Activated T-helper 17 cell treated with anti-CD3 and anti-CD28 coated beads, Interleukin-2, amount 50 U/mL, for 72 hours (primary cell): ENCODE measurements around the gene SORCS2. TPM values are rescaled to one million over a fixed set of nuclear protein-coding genes. Genes with fewer than 3 reads are reported as not detected.

ENCODE experiments used
- ATAC-seq: fragments of 150-1000 bp; cut with Tn5 transposase; replicated peaks from 2 replicates; pipeline ENCODE4 v1.10.0; 2021; ENCODE audit warnings: mild to moderate bottlenecking, moderate library complexity
- H3K27ac Mint-ChIP-seq: one replicate; pipeline ENCODE4 v1.8.0; 2022; ENCODE audit warnings: mixed read lengths
- H3K27me3 Mint-ChIP-seq: one replicate; pipeline ENCODE4 v1.8.0; 2022; ENCODE audit warnings: mixed read lengths
- H3K36me3 Mint-ChIP-seq: one replicate; pipeline ENCODE4 v1.8.0; 2022; ENCODE audit warnings: low read depth, mild to moderate bottlenecking, mixed read lengths
- H3K4me1 Mint-ChIP-seq: one replicate; pipeline ENCODE4 v1.8.0; 2022; ENCODE audit warnings: mixed read lengths
- H3K4me3 Mint-ChIP-seq: one replicate; pipeline ENCODE4 v1.8.0; 2022; ENCODE audit warnings: mild to moderate bottlenecking, mixed read lengths
- H3K9me3 Mint-ChIP-seq: one replicate; pipeline ENCODE4 v1.8.0; 2022; ENCODE audit warnings: mixed read lengths
- total RNA-seq, 2 donors: library from RNA; stranded (reverse); gene quantifications; one replicate each; pipeline ENCODE4 v1.2.3, GENCODE V29; 2022

SORCS2 gene
- total RNA-seq, 2 donors from 2014 or later, result 0.04 to 0.26 TPM

DNA sequence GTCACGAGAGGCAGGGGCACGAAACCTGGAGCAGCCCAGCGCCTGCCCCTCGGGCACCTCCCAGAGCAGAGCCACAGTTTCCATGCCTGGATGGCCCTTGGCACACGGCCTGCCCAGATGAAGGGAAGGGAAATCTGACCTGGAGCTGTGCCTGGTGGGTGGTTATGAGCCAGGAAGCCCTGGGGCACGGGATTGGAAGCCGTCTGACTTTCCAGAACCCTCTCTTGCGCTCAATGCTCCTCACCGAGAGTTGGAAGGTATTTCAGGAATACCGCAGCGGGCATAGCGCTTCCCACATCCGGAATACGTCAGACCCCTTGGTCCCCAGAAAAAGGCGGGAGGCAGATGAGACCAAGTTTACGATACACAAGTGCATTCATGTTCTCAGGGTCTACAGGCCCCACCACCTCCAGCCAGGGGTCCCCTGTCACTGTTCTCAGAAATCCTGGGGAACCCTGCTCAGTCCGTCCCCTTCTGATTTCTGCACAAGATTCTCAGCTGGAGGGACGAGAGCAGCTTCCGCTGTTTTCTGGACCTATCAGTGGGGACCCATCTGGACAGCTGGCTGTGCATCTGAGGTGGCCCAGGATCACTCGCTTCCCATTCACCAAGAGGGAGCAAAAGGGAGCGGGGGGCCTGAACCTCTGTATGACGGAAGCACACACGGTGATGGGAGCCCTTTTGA, 574.5 kb downstream of the SORCS2 start:
- H3K27me3 Mint-ChIP-seq, result no peaks in the 10 kb centered on the region
- no peak for ATAC-seq
- H3K36me3 Mint-ChIP-seq, result peaks cover 55% of the 10 kb centered on the region
- H3K9me3 Mint-ChIP-seq, result no peaks in the 10 kb centered on the region
- no peak overlapping the region for H3K4me3 Mint-ChIP-seq
- peaks cover 16% of the 10 kb centered on the region for H3K4me1 Mint-ChIP-seq
- no peak overlapping the region for H3K27ac Mint-ChIP-seq

GRCh38 chr4:7767526-7767925, 575.2 kb downstream of the SORCS2 start:
- Mint-ChIP-seq H3K27ac (no peak overlapping the region), H3K9me3 (no peaks in the 10 kb centered on the region), H3K4me3 (no peak overlapping the region), H3K36me3 (peaks cover 61% of the 10 kb centered on the region), H3K4me1 (peaks cover 20% of the 10 kb centered on the region), H3K27me3 (no peaks in the 10 kb centered on the region)
- ATAC-seq, result no peak

DNA sequence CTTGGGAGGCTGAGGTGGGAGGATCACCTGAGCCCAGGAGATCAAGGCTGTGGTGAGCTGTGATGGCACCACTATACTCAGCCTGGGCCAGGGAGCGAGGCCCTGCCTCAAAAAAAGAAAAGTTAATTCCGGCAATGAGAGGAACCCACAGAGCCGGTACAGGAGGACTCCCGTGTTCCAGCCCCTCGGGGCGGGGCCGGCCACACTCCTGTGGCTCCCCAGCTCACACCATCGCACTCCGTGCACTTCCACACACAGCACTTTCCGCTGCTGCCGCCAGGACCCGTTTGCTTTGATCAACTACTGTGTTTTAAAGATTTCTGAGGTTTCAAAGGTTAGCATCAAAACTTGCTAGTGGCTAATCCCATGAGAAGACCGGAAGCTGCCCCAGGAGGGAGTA, 575.6 kb downstream of the SORCS2 start:
- Mint-ChIP-seq H3K9me3 (no peaks in the 10 kb centered on the region), H3K27ac (no peak overlapping the region), H3K4me1 (peaks cover 20% of the 10 kb centered on the region), H3K36me3 (peaks cover 65% of the 10 kb centered on the region), H3K27me3 (no peaks in the 10 kb centered on the region), H3K4me3 (no peak overlapping the region)
- ATAC-seq, result no peak

- ATAC-seq, result no peak
- H3K4me3 Mint-ChIP-seq, result no peak overlapping the region
- H3K9me3 Mint-ChIP-seq, result no peaks in the 10 kb centered on the region
- H3K4me1 Mint-ChIP-seq, result peaks cover 20% of the 10 kb centered on the region
- no peak overlapping the region for H3K27ac Mint-ChIP-seq
- H3K27me3 Mint-ChIP-seq, result no peaks in the 10 kb centered on the region
- peaks cover 66% of the 10 kb centered on the region for H3K36me3 Mint-ChIP-seq
These were observed 576.4 kb downstream of the SORCS2 start for GRCh38 chr4:7768736-7769135.

- Mint-ChIP-seq H3K27me3 (no peaks in the 10 kb centered on the region), H3K4me3 (no peak overlapping the region), H3K4me1 (peaks cover 20% of the 10 kb centered on the region), H3K36me3 (peaks cover 66% of the 10 kb centered on the region), H3K9me3 (no peaks in the 10 kb centered on the region), H3K27ac (peak overlapping the region; percentile 61)
- ATAC-seq, result no peak
These were observed 577.3 kb downstream of the SORCS2 start for GRCh38 chr4:7769396-7770223.

DNA sequence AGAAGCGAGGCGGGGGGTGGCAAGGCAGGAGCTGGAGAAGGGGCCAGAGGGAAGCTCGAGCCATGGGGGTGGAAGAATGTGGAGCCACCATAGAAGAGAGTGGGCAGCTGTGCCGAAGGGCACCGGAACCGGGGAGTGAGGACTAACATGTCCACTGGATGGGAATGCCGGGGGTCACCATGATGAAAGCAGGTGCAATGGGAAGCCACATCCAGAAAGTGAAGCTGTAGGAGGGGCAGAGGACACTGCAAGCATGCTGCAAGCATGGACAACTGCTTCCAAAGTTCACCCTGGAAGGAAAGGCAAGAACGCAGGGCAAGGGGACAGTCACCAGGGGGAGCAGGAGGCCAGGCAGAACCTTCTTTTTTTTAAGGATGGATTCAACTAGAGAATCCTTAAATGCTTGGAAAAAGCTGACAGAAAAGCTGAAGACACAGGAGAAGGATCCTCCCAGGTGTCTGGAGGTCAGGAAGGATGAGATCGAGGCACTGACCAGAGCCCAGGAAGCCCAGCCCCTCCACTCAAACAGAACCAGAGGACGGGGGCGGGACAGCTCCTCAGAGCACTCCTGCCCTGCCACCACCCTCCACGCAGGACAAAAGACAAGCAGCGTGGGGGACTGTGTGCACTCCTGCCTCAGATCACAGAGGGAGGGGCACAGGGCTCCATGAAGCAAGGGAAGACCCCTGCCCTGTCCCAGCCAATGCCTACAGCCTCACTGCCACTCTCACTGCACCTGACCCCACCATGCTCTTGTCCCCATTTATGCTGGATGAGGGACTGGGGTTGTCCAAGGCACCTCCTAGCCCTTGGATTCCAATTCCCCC, 578.1 kb downstream of the SORCS2 start:
- no peak for ATAC-seq
- H3K9me3 Mint-ChIP-seq, result no peaks in the 10 kb centered on the region
- no peaks in the 10 kb centered on the region for H3K27me3 Mint-ChIP-seq
- peaks cover 20% of the 10 kb centered on the region for H3K4me1 Mint-ChIP-seq
- H3K36me3 Mint-ChIP-seq, result peaks cover 75% of the 10 kb centered on the region
- peak overlapping the region; percentile 61 for H3K27ac Mint-ChIP-seq
- H3K4me3 Mint-ChIP-seq, result peak overlapping the region; percentile 6

DNA sequence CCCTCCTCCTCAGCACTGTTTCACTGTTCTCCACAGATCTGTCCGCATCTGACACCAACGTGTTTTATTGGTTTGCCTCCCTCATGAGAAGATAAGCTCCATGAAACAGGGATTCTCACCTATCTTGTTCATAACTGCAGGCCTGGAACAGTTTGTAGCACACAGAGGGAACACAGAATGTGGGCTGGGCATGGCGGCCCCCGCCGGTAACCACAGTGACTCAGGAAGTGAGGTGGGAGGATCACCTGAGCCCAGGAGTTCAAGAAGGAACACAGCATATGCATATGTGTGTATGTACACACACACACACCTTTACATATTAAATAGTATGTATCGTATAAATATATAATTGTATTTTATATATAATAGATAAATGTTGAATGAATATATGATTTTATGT, 578.7 kb downstream of the SORCS2 start:
- no peaks in the 10 kb centered on the region for H3K27me3 Mint-ChIP-seq
- peak; percentile 83 for ATAC-seq
- H3K9me3 Mint-ChIP-seq, result no peaks in the 10 kb centered on the region
- peak overlapping the region; percentile 61 for H3K27ac Mint-ChIP-seq
- H3K36me3 Mint-ChIP-seq, result peaks cover 77% of the 10 kb centered on the region
- H3K4me1 Mint-ChIP-seq, result peaks cover 20% of the 10 kb centered on the region
- peak overlapping the region; percentile 6 for H3K4me3 Mint-ChIP-seq

DNA sequence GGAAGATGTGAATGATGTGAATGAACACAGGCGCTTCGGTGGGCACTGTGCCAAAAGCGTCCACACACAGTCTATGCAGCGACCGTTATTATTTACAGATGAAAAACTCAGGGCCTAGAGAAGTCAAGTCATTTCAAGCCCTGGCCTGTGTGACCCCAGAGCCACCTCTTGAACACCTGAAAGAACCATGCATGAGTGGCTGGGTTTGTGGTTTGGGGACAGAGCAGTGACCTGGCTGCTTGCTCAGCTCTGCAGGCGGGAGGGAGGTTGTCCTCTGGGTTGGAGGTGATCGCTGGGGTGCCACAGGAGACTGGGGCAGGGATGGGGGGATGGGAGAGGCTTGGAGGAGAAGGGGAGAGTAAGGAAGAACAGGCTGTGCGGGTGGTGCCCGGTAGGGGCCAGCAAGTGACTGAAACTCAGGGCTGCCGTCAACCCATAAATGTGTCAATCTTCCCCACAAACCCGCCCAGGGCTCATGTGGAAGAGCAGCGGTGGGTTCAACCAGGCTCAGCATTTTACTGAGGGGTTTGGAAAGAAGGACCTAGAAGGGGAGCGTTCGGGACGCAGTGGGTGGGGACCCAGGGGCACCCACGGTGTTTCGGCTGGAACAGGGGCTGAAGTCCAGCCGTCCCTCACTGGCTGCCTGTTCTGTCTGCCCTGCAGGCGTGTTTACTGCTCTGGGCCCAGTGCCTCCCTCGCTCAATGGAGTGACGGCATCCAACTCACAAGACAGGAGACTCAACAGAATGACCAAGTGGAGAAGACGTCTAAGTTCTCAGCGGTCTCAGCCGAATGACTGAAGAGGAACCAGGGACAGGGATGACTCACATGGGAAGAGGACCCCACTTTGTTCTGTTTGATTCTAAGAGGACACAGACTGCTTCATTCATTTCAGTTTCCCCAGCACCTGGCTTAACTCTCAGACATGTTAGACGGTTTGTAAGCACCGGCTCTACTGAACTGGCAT, 579.5 kb downstream of the SORCS2 start:
- ATAC-seq, result peak; percentile 77
- Mint-ChIP-seq H3K27me3 (no peaks in the 10 kb centered on the region), H3K36me3 (peaks cover 84% of the 10 kb centered on the region), H3K9me3 (no peaks in the 10 kb centered on the region), H3K4me3 (peak overlapping the region; percentile 5), H3K4me1 (peaks cover 20% of the 10 kb centered on the region), H3K27ac (peak overlapping the region; percentile 61)

GRCh38 chr4:7772711-7773385, 580.5 kb downstream of the SORCS2 start:
- H3K4me1 Mint-ChIP-seq, result peaks cover 20% of the 10 kb centered on the region
- no peaks in the 10 kb centered on the region for H3K27me3 Mint-ChIP-seq
- H3K27ac Mint-ChIP-seq, result no peak overlapping the region
- no peaks in the 10 kb centered on the region for H3K9me3 Mint-ChIP-seq
- peaks cover 90% of the 10 kb centered on the region for H3K36me3 Mint-ChIP-seq
- no peak overlapping the region for H3K4me3 Mint-ChIP-seq
- ATAC-seq, result no peak

DNA sequence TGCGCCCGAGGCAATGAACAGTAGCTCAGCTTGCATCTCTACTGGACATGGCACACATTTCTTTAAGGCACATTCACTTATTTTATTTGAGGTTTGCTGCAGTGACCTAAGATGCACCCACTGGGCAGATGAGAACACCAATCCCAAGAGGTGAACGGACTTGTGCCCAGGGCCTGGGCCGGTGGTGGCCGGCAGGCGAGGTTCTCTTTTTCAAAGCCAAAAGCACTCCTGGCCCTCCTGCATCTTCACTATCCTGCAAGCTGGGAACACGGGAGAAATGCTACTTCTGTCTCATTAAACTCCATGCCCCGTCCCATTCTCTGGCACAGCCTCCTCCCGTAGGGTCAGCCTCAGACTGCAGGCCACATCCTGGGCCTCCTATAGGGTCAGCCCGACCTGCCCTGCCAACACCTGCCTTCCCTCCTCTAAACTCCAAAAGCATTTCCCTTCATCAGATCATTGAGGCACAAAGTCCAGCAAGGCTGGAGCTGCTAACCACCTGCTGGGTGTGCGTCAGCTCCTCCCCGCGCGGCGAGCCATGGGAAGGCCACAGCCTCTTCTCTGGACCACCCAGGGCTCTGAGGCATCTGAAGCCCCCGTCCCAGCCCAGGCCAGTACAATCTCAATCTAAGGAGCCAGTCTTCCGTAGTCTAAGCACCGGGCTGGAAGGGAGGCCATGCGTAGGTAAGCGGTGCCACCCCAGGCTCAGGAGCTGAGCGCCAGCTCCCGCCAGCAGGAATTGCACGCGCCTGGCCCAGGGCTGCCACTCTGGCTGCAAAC, 581.3 kb downstream of the SORCS2 start:
- Mint-ChIP-seq H3K9me3 (no peaks in the 10 kb centered on the region), H3K4me3 (no peak overlapping the region), H3K36me3 (peaks cover 90% of the 10 kb centered on the region), H3K27me3 (no peaks in the 10 kb centered on the region), H3K4me1 (peaks cover 20% of the 10 kb centered on the region), H3K27ac (no peak overlapping the region)
- ATAC-seq, result no peak

DNA sequence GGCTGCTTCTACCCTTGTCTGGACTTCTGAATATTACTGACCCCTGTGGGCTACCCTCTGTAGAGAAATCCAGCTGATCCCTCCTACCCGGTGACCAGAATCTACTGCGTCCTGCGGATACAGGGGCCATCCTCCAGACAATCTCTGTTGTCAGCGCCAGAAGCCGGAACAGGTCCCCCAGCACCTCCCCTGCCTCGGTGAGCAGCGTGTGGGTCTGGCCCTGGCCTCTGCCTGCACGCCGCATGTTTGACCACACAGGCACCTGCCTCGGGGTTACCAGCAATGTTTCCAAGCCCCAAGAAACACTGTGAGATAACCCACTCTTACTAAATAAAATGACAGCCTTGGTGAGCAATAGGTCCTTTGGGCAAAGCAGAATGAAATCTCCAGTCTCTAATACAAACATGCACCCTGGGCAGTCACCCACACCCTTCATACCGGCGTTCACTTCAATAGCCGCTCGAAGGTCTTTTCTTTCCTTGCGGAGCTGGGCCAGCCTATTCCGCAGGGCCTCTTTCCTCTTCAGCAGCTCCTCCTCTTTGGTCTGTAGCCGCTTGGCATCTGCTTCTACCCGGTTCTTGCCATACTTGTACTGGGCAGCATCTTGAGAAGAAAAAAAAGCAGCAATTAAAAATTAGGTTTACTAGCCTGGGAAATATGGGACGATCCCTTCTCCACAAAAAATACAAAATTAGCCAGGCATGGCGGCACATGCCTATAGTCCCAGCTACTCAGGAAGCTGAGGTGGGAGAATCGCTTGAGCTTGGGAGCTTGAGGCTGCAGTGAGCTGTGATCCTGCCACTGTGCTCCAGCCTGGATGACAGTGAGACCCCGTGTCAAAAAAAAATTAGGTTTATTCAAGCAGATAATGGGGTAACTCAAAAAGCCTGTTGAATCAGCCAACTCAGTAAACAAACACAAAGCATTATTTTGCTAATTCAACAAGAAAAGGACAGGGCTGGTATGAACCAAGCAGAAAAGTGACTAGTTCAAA, 582.3 kb downstream of the SORCS2 start:
- H3K4me3 Mint-ChIP-seq, result no peak overlapping the region
- H3K9me3 Mint-ChIP-seq, result no peaks in the 10 kb centered on the region
- peaks cover 20% of the 10 kb centered on the region for H3K4me1 Mint-ChIP-seq
- no peak overlapping the region for H3K27ac Mint-ChIP-seq
- no peak for ATAC-seq
- H3K36me3 Mint-ChIP-seq, result peaks cover 86% of the 10 kb centered on the region
- no peaks in the 10 kb centered on the region for H3K27me3 Mint-ChIP-seq

- H3K9me3 Mint-ChIP-seq, result no peaks in the 10 kb centered on the region
- H3K27me3 Mint-ChIP-seq, result no peaks in the 10 kb centered on the region
- H3K4me3 Mint-ChIP-seq, result no peak overlapping the region
- ATAC-seq, result no peak
- peaks cover 17% of the 10 kb centered on the region for H3K4me1 Mint-ChIP-seq
- no peak overlapping the region for H3K27ac Mint-ChIP-seq
- peaks cover 78% of the 10 kb centered on the region for H3K36me3 Mint-ChIP-seq
These were observed 583.1 kb downstream of the SORCS2 start for GRCh38 chr4:7775396-7775795.
